ENCODE results near the gene SELENOM.

- TF ChIP-seq, protein P1, sequence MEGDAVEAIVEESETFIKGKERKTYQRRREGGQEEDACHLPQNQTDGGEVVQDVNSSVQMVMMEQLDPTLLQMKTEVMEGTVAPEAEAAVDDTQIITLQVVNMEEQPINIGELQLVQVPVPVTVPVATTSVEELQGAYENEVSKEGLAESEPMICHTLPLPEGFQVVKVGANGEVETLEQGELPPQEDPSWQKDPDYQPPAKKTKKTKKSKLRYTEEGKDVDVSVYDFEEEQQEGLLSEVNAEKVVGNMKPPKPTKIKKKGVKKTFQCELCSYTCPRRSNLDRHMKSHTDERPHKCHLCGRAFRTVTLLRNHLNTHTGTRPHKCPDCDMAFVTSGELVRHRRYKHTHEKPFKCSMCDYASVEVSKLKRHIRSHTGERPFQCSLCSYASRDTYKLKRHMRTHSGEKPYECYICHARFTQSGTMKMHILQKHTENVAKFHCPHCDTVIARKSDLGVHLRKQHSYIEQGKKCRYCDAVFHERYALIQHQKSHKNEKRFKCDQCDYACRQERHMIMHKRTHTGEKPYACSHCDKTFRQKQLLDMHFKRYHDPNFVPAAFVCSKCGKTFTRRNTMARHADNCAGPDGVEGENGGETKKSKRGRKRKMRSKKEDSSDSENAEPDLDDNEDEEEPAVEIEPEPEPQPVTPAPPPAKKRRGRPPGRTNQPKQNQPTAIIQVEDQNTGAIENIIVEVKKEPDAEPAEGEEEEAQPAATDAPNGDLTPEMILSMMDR (optimal IDR thresholded peaks at IDR 0.05 in 1 of 3, IDR thresholded peaks at IDR 0.05 in 1 of 3, conservative IDR thresholded peaks at IDR 0.05 in 1 of 3; ENCODE audit: extremely low read depth in 1 of 3, insufficient read depth in 2 of 3, low read length in 3 of 3): no peak
- TF ChIP-seq EZH2 (IDR thresholded peaks at IDR 0.05; ENCODE audit: low read length): no peak
These were observed 35.7 kb upstream of the SELENOM start for GRCh38 chr22:31143038-31143437.

Data from keratinocyte (primary cell).